ENCODE data around the gene ZNF785. TPM values are rescaled to one million over a fixed set of nuclear protein-coding genes. Genes with fewer than 3 reads are reported as not detected.

Gene ZNF785
- total and polyA plus RNA-seq, 2 of the 13 experiments (the other 11 are each of a cell fraction or from before 2014, with no cell fraction given), result 0.01 TPM; not detected in 1

- TF ChIP-seq ZBTB39 (CRISPR knock-in tag; IDR thresholded peaks at IDR 0.05), result no peak
- no peak for TF ChIP-seq SRY (CRISPR knock-in tag; IDR thresholded peaks at IDR 0.05)
- TF ChIP-seq FOXO1 (CRISPR knock-in tag; IDR thresholded peaks at IDR 0.05), result no peak
- peak; percentile 9; the same call in 1 of the 2 replicates for TF ChIP-seq STAG1 (CRISPR knock-in tag; IDR thresholded peaks at IDR 0.05)
Measured at GRCh38 chr16:30585400-30586191, at the start of gene ZNF785 (continued).

GRCh38 chr16:30633526-30633925 is 48.0 kb upstream of the ZNF785 start:
- H3K4me2 ChIP-seq (ENCODE audit: low read depth, low read length), result peak overlapping the region; percentile 73
- intact Hi-C loops (cut with micrococcal nuclease; ENCODE audit: unreplicated experiment) (no loop called here), in situ Hi-C loops (cut with HindIII; ENCODE audit: extremely low pct_ligation_motif_present, low pct_unique_long_range_greater_than_20kb) (loop anchor here (25.0 kb wide), 1 partner anchor 546 kb away; the partner anchor contains the start of genes PPP4C, TBX6 and YPEL3)
- H3K27me3 ChIP-seq (ENCODE audit: control insufficient read depth in 1 of 2, insufficient read depth in 2 of 2, low read length in 2 of 2), result no peaks in the 10 kb centered on the region; a peak in 1 of 5 replicates
- TF ChIP-seq GATAD1 (CRISPR knock-in tag; IDR thresholded peaks at IDR 0.05) (no peak), ZNF891 (CRISPR knock-in tag; IDR thresholded peaks at IDR 0.05) (no peak), GMEB2 (CRISPR knock-in tag; IDR thresholded peaks at IDR 0.05; ENCODE audit: low read depth) (no peak), CAMTA2 (CRISPR knock-in tag; IDR thresholded peaks at IDR 0.05; ENCODE audit: borderline replicate concordance) (no peak), TARDBP (CRISPR knock-in tag; IDR thresholded peaks at IDR 0.05) (no peak), ZNF580 (CRISPR knock-in tag; IDR thresholded peaks at IDR 0.05; ENCODE audit: borderline replicate concordance, low read depth) (no peak), TCF7L2 (IDR thresholded peaks at IDR 0.05; ENCODE audit: low read depth, low read length) (no peak), ZNF572 (CRISPR knock-in tag; IDR thresholded peaks at IDR 0.05) (no peak), HDAC6 (IDR thresholded peaks at IDR 0.05; ENCODE audit: low read depth, low read length) (no peak)
- H3K9me3 ChIP-seq (ENCODE audit: low read length), result no peaks in the 10 kb centered on the region
- peak overlapping the region; percentile 60 for H3K27ac ChIP-seq (ENCODE audit: extremely low read length, insufficient read depth, low read length)
- peaks cover 30% of the 10 kb centered on the region for H3K4me1 ChIP-seq (ENCODE audit: insufficient read depth, low read length)
- ChIA-PET CTCF (ENCODE audit: low intra/inter-chr PET ratio, low total read pairs) (no interaction called here), POLR2A (interaction anchor here (0.6 to 1.5 kb wide), 17 partner anchors 11 to 494 kb away, joined by 3 to 13 read pairs (median 4); partner anchors contain the start of genes DCTPP1, FBRS, PRR14 and ZNF688)
- peaks cover 12% of the 10 kb centered on the region for H3K79me2 ChIP-seq (ENCODE audit: insufficient read depth, low read length)
- peak overlapping the region; percentile 78 to 90 (median 84); a peak in 5 of 6 replicates for H3K4me3 ChIP-seq (replicated peaks in 1 of 3; ENCODE audit: insufficient read depth in 1 of 3, low read depth in 2 of 3, low read length in 3 of 3)
- no peak overlapping the region for H2AFZ ChIP-seq (ENCODE audit: low read length)
- H3K36me3 ChIP-seq (replicated peaks in 1 of 2; ENCODE audit: control insufficient read depth in 1 of 2, insufficient read depth in 2 of 2, low read length in 2 of 2), result no peaks in the 10 kb centered on the region
- BruUV-seq (replicated peaks), result TSS peak; percentile 94
- no peak for ATAC-seq
- WGBS (ENCODE audit: low lambda C conversion rate), result 94% methylated on average over 17 of the region's 17 CpGs
- H4K20me1 ChIP-seq (ENCODE audit: insufficient read depth, low read length), result no peaks in the 10 kb centered on the region
- FAIRE-seq, result no peak
- H3K9ac ChIP-seq (ENCODE audit: insufficient read depth, low read depth, low read length), result peak overlapping the region; percentile 79
- DNase-seq (ENCODE audit: low spot score), result no peak
